GM12878 (cell line): ENCODE measurements around the gene PRPF18. TPM values are rescaled to one million over a fixed set of nuclear protein-coding genes. Genes with fewer than 3 reads are reported as not detected.

ENCODE experiments used
- EGR1 ChIP-seq, 2 experiments: IDR thresholded peaks; 1 replicate in 1 of 2; 2 replicates in 1 of 2; pipeline ENCODE4 v1.6.1; 2011 to 2012; ENCODE audit warnings: low read depth in 2 of 2, low read length in 2 of 2, borderline replicate concordance in 1 of 2, mild to moderate bottlenecking in 1 of 2, moderate library complexity in 1 of 2
- PRDM15 ChIP-seq: fragments of 450-650 bp; formaldehyde crosslinking; IDR thresholded peaks from 2 replicates; pipeline ENCODE4 v1.4.0; 2020; ENCODE audit warnings: mild to moderate bottlenecking, moderate library complexity
- ZBTB40 ChIP-seq: fragments of 450-650 bp; IDR thresholded peaks from 2 replicates; pipeline ENCODE4 v1.6.1; 2016; ENCODE audit warnings: mild to moderate bottlenecking, moderate library complexity, borderline replicate concordance
- ZZZ3 ChIP-seq: IDR thresholded peaks from 2 replicates; pipeline ENCODE4 v1.6.1; 2011; ENCODE audit warnings: low read depth; ENCODE audit not compliant: control insufficient read depth, insufficient read length
- polyA plus RNA-seq, 11 experiments: library from polyadenylated mRNA; depleted of rRNA in 4 of 11; unstranded in 6 of 11; stranded (reverse) in 5 of 11; fragments of >200 nt; fragmentation: Nextera tagmentation in 4 of 11; fragmentation: Illumina TruSeq in 1 of 11; extraction: Ambion mirVana in 4 of 11; extraction: Trizol in 1 of 11; gene quantifications; 1 replicate in 1 of 11; 2 replicates in 10 of 11; pipeline versions ENCODE4 v1.2.1 to v1.2.3, GENCODE V29; 2011 to 2016; ENCODE audit warnings: inconsistent platforms in 2 of 11, missing spikeins in 2 of 11, low read depth in 1 of 11
- total RNA-seq, 4 experiments: library from RNA; depleted of rRNA in 3 of 4; stranded (reverse); fragments of >200 nt in 3 of 4; fragmentation: Illumina TruSeq in 1 of 4; extraction: Trizol in 1 of 4; gene quantifications; 2 replicates each; pipeline versions ENCODE4 v1.2.1 to v1.2.3, GENCODE V29; 2013 to 2021

PRPF18 gene
- total and polyA plus RNA-seq, 10 of the 15 experiments (the other 5 are each of a cell fraction or from before 2014, with no cell fraction given): 15.6 to 35.8 (median 28.8) TPM

GRCh38 chr10:13669901-13670300 is 83.1 kb downstream of the PRPF18 start (continued):
- TF ChIP-seq ZBTB40 (no peak), ZZZ3 (no peak), EGR1 (IDR thresholded peaks at IDR 0.05; ENCODE audit: borderline replicate concordance in 1 of 2, low read depth in 2 of 2, low read length in 2 of 2) (no peak), PRDM15 (CRISPR knock-in tag) (no peak)
